GM18508 (cell line): ENCODE measurements around the gene SAMD8.
"Not testable (repeated sequence)": the region's sequence is repeated elsewhere in the genome, so short reads cannot be mapped to it uniquely, and the experiment has no call there.

Experiments used
- ATAC-seq: cut with Tn5 transposase; IDR thresholded peaks from one replicate; pipeline ENCODE4 v1.9.1; 2021; ENCODE audit warnings: moderate number of reproducible peaks; ENCODE audit not compliant: insufficient read depth, unreplicated experiment

SAMD8 gene

DNA sequence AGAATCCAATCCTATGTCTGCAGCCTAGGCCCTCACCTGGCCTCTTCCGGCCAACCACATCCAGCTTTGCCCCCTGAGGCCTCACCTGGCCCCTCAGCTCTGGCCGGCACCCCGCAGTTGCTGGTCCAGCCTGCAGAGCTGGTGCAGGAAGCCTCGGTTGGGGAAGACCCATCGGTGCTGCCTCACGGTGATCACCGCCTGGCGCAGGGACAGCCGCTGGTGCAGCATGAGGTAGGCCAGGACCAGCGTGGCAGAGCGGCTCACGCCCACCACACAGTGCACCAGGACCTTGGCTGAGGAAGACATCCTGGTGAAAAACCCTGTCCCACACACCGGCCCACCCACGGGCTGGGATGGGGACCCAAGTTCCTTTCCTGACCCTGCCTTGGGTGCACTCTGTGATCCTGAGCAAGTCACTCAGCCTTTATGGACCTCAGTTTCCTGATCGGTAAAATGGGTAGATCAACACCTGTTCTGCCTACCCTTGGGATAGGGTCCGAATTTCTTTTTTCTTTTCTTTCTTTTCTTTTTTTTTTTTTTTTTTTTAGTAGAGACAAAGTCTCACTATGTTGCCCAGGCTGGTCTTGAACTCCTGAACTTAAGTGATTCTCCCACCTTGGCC, 5.8 kb upstream of the SAMD8 start:
- no peak for ATAC-seq

DNA sequence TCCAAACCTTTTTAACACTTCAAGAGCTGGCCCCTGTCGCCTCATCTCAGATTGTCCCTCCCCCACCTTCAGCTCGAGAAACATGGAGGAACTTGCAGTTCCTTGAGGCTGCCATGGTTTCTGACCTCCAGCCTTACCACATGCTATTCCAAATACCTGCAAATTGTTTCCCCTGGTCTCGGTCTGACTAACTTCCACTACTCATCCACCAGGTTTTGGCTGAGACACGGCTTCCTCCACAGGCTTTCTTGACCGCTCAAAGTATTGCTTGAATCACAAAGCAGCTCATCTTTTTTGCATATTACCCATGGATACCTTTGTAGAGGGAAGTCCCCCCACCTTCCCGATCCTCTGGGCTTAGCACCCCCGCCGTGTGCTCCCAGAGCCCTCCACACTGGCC, 5.2 kb upstream of the SAMD8 start:
- no peak for ATAC-seq

DNA sequence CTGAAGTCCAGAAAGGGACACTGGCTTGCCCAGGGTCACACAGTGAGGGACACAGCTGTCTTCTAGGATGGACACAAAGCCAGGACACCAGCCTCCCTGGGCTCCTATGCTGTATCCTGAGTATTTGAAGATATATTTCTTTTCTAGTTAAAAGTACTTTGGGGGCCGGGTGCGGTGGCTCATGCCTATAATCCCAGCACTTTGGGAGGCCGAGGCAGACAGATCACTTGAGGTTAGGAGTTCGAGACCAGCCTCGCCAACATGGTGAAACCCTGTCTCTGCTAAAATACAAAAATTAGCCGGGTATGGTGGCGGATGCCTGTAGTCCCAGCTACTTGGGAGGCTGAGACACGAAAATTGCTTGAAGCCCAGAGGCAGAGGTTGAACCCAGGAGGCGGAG, 4.6 kb upstream of the SAMD8 start:
- not testable (repeated sequence) for ATAC-seq

DNA sequence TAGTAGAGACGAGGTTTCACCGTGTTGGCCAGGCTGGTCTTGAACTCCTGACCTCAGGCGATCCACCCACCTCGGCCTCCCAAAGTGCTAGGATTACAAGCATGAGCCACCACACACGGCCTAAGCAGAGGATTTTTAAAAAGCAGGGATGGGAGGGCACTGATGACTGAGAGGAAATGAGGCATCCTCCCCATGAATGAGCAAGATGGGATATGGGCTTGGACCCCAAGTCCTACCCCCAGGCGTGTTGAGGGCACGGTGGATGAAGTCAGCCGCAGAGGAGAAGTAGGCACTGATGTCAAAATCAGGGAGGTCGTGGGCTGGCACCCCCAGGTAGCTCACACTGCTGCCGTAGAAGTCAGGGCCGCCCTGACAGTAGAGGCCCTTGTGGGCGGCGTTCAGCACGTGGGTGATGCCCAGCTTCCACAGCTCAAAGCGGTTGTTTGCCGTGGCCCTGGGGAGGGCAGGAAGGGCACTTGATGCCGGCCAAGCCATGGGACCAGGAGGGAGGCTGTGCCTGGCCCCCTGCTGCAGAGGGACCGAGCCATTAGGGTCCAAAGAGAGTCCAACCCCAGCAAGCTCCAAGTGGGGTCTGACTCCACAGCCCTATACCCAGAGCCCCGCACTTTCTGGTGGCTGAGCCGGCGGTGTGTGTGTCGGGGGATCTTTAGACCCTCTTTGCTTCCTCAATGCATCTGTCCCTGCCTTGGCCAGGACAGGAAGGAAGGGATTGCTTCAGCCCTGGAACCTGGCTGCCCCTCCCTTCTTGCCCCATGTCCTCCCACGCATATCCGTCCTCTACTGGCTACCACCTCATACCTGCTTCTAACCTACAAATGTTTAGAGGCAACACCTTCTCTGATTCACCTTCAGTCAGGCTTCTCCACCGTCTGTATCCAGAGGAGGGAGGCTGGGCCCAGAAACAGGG, 3.4 kb upstream of the SAMD8 start:
- ATAC-seq, result no peak

- ATAC-seq, result no peak
These were observed 2.6 kb upstream of the SAMD8 start for GRCh38 chr10:75108684-75109458.

GRCh38 chr10:75109459-75109778, 2.0 kb upstream of the SAMD8 start:
- ATAC-seq, result no peak

DNA sequence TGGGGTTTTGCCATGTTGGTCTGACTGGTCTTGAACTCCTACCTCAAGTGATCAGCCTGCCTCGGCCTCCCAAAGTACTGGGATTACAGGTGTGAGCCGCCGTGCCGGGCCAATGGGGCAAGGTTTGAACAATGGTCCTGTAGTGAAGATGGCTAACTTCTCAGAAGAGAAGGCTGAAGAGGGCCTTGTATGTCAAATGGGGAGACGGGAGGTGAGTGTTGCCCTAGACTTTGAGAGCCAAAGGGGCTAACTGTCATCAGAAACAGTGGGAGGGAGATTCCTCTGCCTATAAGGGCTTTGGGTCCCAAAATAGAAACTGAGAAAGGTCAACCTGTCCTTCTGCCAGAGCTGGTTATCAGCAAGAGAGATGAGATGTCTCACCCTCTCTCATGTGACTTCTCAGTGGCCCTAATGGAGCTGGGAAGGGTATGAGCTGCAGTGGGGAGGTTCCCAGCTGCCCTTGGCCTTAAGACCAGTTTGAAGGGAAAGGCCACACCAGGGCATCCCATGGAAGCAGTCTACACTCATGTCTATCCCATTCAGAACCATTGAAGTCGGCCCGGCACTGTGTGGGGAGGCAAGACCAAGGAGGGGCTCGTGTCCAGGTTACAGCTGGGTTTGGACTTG, 1.3 kb upstream of the SAMD8 start:
- no peak for ATAC-seq

- no peak for ATAC-seq
These were observed 637 bp downstream of the SAMD8 start for GRCh38 chr10:75111907-75112679.

GRCh38 chr10:75115137-75115536, 3.7 kb downstream of the SAMD8 start:
- no peak for ATAC-seq

DNA sequence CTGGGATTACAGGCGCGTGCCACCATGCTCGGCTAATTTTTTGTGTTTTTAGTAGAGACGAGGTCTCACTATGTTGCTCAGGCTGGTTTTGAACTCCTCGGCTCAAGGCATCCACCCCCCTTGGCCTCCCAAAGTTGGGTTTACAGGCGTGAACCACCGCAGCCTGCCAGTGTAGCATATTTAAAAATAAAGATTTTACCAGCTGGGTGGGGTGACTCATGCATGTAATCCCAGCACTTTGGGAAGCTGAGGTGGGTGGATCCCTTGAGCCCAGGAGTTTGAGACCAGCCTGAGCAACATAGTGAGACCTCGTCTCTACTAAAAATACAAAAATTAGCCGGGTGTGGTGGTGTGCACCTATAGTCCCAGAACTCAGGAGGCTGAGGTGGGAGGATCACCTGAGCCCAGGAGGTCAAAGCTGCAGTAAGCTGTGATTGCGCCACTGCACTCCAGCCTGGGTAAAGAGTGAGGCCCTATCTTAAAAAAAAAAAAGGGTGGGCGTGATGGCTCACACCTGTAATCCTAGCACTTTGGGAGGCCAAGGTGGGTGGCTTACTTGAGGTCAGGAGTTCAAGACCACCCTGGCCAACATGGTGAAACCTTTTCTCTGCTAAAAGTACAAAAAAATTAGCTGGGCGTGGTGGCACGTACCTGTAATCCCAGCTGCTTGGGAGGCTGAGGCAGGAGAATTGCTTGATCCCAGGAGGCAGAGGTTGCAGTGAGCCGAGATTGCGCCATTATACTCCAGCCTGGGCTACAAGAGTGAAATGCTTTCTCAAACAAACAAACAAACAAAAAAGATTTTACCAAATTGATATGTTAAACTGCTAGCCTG, 5.7 kb downstream of the SAMD8 start:
- not testable (repeated sequence) for ATAC-seq

GRCh38 chr10:75117995-75118394, 6.5 kb downstream of the SAMD8 start:
- no peak for ATAC-seq

DNA sequence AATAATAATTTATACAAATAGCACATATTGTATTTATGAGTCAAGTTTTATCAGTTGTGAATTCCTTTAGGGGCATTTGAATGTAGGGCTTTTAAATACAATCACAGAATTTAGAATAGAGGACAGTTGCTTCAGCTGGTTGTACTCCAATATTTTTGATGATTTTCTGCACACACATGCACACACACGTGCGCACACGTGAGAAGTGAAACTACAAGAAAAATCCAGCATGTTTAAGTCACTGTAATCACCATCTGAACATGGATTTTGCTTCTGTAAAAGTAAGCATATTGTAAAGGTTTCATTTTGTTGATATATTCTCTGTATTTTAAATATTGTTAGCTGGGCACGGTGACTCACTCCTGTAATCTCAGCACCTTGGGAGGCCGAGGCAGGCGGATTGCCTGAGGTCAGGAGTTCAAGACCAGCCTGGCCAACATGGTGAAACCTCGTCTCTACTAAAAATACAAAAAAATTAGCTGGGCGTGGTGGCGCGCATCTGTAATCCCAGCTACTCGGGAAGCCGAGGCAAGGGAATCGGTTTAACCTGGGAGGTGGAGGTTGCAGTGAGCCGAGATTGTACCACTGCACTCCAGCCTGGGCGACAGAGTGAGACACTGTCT, 8.1 kb downstream of the SAMD8 start:
- ATAC-seq, result not testable (repeated sequence)

- no peak for ATAC-seq
These were observed 9.9 kb downstream of the SAMD8 start for GRCh38 chr10:75121322-75121721.

- no peak for ATAC-seq
These were observed 11.0 kb downstream of the SAMD8 start for GRCh38 chr10:75122505-75122904.

GRCh38 chr10:75123088-75123682, 11.7 kb downstream of the SAMD8 start:
- ATAC-seq, result no peak

GRCh38 chr10:75126277-75126676, 14.8 kb downstream of the SAMD8 start:
- ATAC-seq, result no peak

- no peak for ATAC-seq
These were observed 16.0 kb downstream of the SAMD8 start for GRCh38 chr10:75127471-75127870.

DNA sequence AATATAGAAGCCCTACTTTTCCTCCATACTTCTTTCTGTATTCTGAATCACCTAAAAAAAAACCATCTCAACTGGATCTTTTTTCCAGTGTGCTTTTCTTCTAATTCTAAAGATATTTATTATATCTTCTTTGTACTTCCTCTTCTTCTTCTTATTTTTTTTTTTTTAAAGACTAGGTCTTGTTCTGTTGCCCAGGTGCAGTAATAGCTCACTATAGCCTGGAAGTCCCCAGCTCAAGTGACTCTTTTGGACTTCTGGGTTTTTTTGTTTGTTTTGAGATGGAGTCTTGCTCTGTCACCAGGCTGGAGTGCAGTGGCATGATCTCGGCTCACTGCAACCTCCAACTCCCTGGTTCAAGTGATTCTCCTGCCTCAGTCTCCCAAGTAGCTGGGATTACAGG, 17.5 kb downstream of the SAMD8 start:
- not testable (repeated sequence) for ATAC-seq
